Mammary epithelial cell (primary cell): ENCODE data around the gene RPGRIP1L.

ENCODE experiments used
- EZH2 ChIP-seq: IDR thresholded peaks from 2 replicates; pipeline ENCODE4 v1.6.1; 2012; ENCODE audit warnings: low read length, inconsistent platforms, borderline replicate concordance
- TF ChIP-seq, protein P1 (sequence below), 2 donors: IDR thresholded peaks in 1 of 2; conservative IDR thresholded peaks in 1 of 2; 2 replicates each; pipeline ENCODE4 v1.5.1; 2011 to 2012; ENCODE audit warnings: inconsistent platforms in 2 of 2, low read length in 2 of 2, mild to moderate bottlenecking in 2 of 2, control low read depth in 1 of 2, low read depth in 1 of 2; ENCODE audit not compliant: insufficient read depth in 1 of 2; ENCODE audit errors: extremely low read depth in 1 of 2

DNA sequence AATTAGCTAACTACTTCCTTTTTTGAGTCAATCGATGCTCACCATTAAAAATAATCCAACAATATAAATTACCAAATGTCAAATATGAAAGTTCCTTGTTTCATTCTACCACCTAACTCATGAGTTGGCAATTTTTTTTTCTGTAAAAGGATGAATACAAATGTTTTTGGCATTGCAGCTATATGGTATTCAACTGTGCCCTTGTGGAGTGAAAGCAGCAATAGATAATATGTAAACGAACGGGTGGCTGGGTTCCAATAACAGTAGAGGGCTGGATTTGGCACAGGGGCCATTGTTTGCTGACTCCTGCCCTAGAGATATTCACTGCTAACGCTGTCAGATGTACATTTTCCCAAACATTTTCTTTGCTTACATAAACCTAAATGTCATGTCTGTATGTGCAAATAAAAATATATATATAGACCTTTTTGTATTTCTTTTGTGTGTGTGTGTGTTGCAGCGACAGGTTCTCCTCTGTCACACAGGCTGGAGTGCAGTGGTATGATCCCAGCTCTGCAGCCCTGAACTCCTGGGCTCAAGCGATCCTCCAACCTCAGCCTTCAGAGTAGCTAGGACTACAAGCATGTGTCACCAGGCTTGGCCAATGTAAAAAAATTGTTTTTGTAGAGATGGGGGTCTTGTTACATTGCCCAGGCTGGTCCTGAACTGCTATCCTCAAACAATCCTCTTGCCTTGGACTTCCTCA, 73.9 kb downstream of the RPGRIP1L start:
- TF ChIP-seq, protein P1, sequence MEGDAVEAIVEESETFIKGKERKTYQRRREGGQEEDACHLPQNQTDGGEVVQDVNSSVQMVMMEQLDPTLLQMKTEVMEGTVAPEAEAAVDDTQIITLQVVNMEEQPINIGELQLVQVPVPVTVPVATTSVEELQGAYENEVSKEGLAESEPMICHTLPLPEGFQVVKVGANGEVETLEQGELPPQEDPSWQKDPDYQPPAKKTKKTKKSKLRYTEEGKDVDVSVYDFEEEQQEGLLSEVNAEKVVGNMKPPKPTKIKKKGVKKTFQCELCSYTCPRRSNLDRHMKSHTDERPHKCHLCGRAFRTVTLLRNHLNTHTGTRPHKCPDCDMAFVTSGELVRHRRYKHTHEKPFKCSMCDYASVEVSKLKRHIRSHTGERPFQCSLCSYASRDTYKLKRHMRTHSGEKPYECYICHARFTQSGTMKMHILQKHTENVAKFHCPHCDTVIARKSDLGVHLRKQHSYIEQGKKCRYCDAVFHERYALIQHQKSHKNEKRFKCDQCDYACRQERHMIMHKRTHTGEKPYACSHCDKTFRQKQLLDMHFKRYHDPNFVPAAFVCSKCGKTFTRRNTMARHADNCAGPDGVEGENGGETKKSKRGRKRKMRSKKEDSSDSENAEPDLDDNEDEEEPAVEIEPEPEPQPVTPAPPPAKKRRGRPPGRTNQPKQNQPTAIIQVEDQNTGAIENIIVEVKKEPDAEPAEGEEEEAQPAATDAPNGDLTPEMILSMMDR (conservative IDR thresholded peaks at IDR 0.05 in 1 of 2, IDR thresholded peaks at IDR 0.05 in 1 of 2; ENCODE audit: extremely low read depth in 1 of 2, insufficient read depth in 1 of 2, low read depth in 1 of 2, low read length in 2 of 2) = no peak
- TF ChIP-seq EZH2 = no peak
